A549 (cell line): ENCODE data around the gene CES4A. TPM values are rescaled to one million over a fixed set of nuclear protein-coding genes. Genes with fewer than 3 reads are reported as not detected.

Source experiments
- ATAC-seq, 2 experiments: fragments of 200-7000 bp in 1 of 2; fragments of >200 bp in 1 of 2; cut with Nextera tagmentation in 1 of 2; cut with Tn5 transposase in 1 of 2; 3 replicates each; pipeline versions ENCODE4 v1.8.0 to v1.9.1; 2018 to 2020; ENCODE audit warnings: mild to moderate bottlenecking in 1 of 2, moderate library complexity in 1 of 2
- CTCF ChIA-PET: fragments of 300-600 bp; sonication (Branson Sonifier 250); formaldehyde crosslinking; extraction: SDS; loops from one replicate; lab custom pipeline; 2021; ENCODE audit warnings: antibody characterized with exemption, inconsistent platforms; lab: Yijun Ruan, JAX
- POLR2A ChIA-PET: fragments of 350-600 bp; formaldehyde crosslinking; extraction: SDS; loops from one replicate; lab custom pipeline; 2021; ENCODE audit warnings: antibody characterized with exemption, inconsistent platforms; lab: Yijun Ruan, JAX
- DNase-seq, 2 experiments: peaks; one replicate each; pipeline versions ENCODE4 v3.0.0 to v3.0.0-alpha.2; 2011 to 2016; ENCODE audit warnings: low read depth in 1 of 2, low spot score in 1 of 2
- FAIRE-seq: peaks from 2 replicates; lab custom pipeline; 2011; peaks lifted over from hg19 to GRCh38; lab: Jason Lieb, UNC
- H3K27ac ChIP-seq, 2 experiments: fragments of >200 bp; sonication (Bioruptor Twin); formaldehyde crosslinking; 3 replicates each; pipeline ENCODE4 v1.5.1; 2016 to 2017
- H3K4me1 ChIP-seq: fragments of >200 bp; sonication (Bioruptor Twin); formaldehyde crosslinking; 3 replicates; pipeline ENCODE4 v1.6.1; 2016
- H3K4me2 ChIP-seq: fragments of >200 bp; sonication (Bioruptor Twin); formaldehyde crosslinking; 3 replicates; pipeline ENCODE4 v1.6.1; 2016
- H3K4me3 ChIP-seq: fragments of >200 bp; sonication (Bioruptor Twin); formaldehyde crosslinking; 3 replicates; pipeline ENCODE4 v1.5.1; 2016
- H3K9me3 ChIP-seq: fragments of >200 bp; sonication (Bioruptor Twin); formaldehyde crosslinking; 3 replicates; pipeline ENCODE4 v1.6.1; 2016
- EHF ChIP-seq: fragments of 250-450 bp; sonication (Bioruptor Pico); IDR thresholded peaks from 2 replicates; pipeline ENCODE4 v1.5.0; 2020; ENCODE audit warnings: mild to moderate bottlenecking
- ESRRA ChIP-seq: fragments of 150-350 bp; IDR thresholded peaks from 2 replicates; pipeline ENCODE4 v1.6.1; 2014; ENCODE audit warnings: mild to moderate bottlenecking, low read length, borderline replicate concordance
- FOXS1 ChIP-seq: fragments of 250-450 bp; sonication (Bioruptor Pico); IDR thresholded peaks from 2 replicates; pipeline ENCODE4 v1.5.0; 2020; ENCODE audit warnings: mild to moderate bottlenecking, moderate library complexity
- GATA3 ChIP-seq: IDR thresholded peaks from 2 replicates; pipeline ENCODE4 v1.6.1; 2012; ENCODE audit warnings: borderline replicate concordance
- HDAC2 ChIP-seq: fragments of 200-600 bp; sonication (generic); IDR thresholded peaks from 2 replicates; pipeline ENCODE4 v1.6.1; 2016
- HEYL ChIP-seq: fragments of 250-450 bp; sonication (Bioruptor Pico); IDR thresholded peaks from 2 replicates; pipeline ENCODE4 v1.8.0; 2021; ENCODE audit warnings: mild to moderate bottlenecking, moderate library complexity
- MAZ ChIP-seq: fragments of 150-350 bp; IDR thresholded peaks from 2 replicates; pipeline ENCODE4 v1.6.1; 2014; ENCODE audit warnings: antibody characterized with exemption, low read depth, low read length, borderline replicate concordance
- NFE2L2 ChIP-seq: fragments of 150-350 bp; conservative IDR thresholded peaks from 2 replicates; pipeline ENCODE4 v1.6.1; 2014; ENCODE audit warnings: low read length
- NPAS2 ChIP-seq: fragments of 250-450 bp; sonication (Bioruptor Pico); IDR thresholded peaks from 2 replicates; pipeline ENCODE4 v1.8.0; 2022; ENCODE audit warnings: mild to moderate bottlenecking, moderate library complexity, borderline replicate concordance
- NR3C1 ChIP-seq: fragments of >200 bp; sonication (Bioruptor Twin); formaldehyde crosslinking; IDR thresholded peaks from 3 replicates; pipeline ENCODE4 v1.6.1; 2017
- SMC3 ChIP-seq: fragments of >200 bp; sonication (Bioruptor Twin); formaldehyde crosslinking; IDR thresholded peaks from 3 replicates; pipeline ENCODE4 v1.6.1; 2018; ENCODE audit warnings: inconsistent platforms
- TFCP2L1 ChIP-seq: fragments of 250-450 bp; sonication (Bioruptor Pico); IDR thresholded peaks from 2 replicates; pipeline ENCODE4 v1.5.0; 2021; ENCODE audit warnings: mild to moderate bottlenecking
- ZFP36 ChIP-seq: fragments of 450-650 bp; IDR thresholded peaks from 2 replicates; pipeline ENCODE4 v1.6.1; 2014; ENCODE audit warnings: borderline replicate concordance; ENCODE audit not compliant: partially characterized antibody
- WGBS: methylation state at CpG from one replicate; pipeline ENCODE4 v1.1.6; 2017; ENCODE audit errors: missing lambda C conversion rate; 5-methylcytosine and 5-hydroxymethylcytosine counted together
- polyA plus RNA-seq, 4 experiments: library from polyadenylated mRNA; depleted of rRNA in 3 of 4; stranded (reverse); fragments of >200 nt; fragmentation: RNase III in 1 of 4; extraction: RNeasy Plus Mini Kit Qiagen cat#74134 plus additional on column Dnase treatment in 1 of 4; gene quantifications; 2 replicates in 3 of 4; 3 replicates in 1 of 4; pipeline ENCODE4 v1.2.3, GENCODE V29; 2011 to 2017
- TF ChIP-seq, protein P1 (sequence below): fragments of 200-600 bp; sonication (generic); IDR thresholded peaks from 2 replicates; pipeline ENCODE4 v1.6.1; 2016; ENCODE audit warnings: antibody characterized with exemption, mild to moderate bottlenecking, moderate library complexity
- TF ChIP-seq, protein P2 (sequence below): fragments of 250-450 bp; sonication (Bioruptor Pico); IDR thresholded peaks from 2 replicates; pipeline ENCODE4 v1.5.0; 2020; ENCODE audit warnings: low read depth, mild to moderate bottlenecking, moderate library complexity
- TF ChIP-seq, protein P3 (sequence below): fragments of 450-650 bp; IDR thresholded peaks from 2 replicates; pipeline ENCODE4 v1.6.1; 2014; ENCODE audit warnings: antibody characterized with exemption
- TF ChIP-seq, protein P4 (sequence below): IDR thresholded peaks from 2 replicates; pipeline ENCODE4 v1.6.1; 2012
- TF ChIP-seq, protein P5 (sequence below): fragments of >200 bp; sonication (Bioruptor Twin); formaldehyde crosslinking; IDR thresholded peaks from 3 replicates; pipeline ENCODE4 v1.6.1; 2016

Gene CES4A
- polyA plus RNA-seq, 2 of the 4 experiments (the other 2 are of a cell fraction), result 2.8 to 3.5 TPM

DNA sequence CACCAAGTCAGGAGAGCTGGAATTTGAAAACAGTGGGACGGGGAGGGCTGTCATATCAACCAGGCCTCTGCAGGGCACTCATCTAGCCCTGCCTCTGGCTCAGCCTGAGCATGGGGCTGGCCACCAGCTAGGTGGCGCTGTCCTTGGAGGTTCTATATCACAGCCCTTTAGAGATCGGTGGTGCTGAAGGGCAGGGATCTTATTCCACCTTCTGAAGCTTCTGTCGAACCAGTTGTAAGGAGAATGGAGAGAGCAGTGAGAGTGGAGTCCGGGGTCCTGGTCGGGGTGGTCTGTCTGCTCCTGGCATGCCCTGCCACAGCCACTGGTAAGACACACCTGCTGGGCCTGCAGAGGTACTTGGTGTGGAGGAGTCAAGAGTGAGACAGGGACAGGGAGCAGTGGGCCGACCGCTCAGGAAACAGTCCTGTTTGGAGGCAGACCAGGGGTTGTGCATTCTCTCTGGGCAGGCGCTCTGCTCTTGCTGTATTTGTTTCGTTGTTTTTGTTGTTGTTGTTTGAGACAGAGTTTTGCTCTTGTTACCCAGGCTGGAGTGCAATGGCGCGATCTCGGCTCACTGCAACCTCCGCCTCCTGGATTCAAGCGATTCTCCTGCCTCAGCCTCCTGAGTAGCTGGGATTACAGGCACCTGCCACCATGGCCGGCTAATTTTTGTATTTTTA is 27.2 kb upstream of the CES4A start, which contains the start of gene CES3 (continued):
- TF ChIP-seq, protein P1, sequence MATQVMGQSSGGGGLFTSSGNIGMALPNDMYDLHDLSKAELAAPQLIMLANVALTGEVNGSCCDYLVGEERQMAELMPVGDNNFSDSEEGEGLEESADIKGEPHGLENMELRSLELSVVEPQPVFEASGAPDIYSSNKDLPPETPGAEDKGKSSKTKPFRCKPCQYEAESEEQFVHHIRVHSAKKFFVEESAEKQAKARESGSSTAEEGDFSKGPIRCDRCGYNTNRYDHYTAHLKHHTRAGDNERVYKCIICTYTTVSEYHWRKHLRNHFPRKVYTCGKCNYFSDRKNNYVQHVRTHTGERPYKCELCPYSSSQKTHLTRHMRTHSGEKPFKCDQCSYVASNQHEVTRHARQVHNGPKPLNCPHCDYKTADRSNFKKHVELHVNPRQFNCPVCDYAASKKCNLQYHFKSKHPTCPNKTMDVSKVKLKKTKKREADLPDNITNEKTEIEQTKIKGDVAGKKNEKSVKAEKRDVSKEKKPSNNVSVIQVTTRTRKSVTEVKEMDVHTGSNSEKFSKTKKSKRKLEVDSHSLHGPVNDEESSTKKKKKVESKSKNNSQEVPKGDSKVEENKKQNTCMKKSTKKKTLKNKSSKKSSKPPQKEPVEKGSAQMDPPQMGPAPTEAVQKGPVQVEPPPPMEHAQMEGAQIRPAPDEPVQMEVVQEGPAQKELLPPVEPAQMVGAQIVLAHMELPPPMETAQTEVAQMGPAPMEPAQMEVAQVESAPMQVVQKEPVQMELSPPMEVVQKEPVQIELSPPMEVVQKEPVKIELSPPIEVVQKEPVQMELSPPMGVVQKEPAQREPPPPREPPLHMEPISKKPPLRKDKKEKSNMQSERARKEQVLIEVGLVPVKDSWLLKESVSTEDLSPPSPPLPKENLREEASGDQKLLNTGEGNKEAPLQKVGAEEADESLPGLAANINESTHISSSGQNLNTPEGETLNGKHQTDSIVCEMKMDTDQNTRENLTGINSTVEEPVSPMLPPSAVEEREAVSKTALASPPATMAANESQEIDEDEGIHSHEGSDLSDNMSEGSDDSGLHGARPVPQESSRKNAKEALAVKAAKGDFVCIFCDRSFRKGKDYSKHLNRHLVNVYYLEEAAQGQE, result 0 out of 2 replicates have a peak, but pooled peaks have one; percentile 13
- TF ChIP-seq GATA3 (no peak), TFCP2L1 (CRISPR knock-in tag) (no peak)

DNA sequence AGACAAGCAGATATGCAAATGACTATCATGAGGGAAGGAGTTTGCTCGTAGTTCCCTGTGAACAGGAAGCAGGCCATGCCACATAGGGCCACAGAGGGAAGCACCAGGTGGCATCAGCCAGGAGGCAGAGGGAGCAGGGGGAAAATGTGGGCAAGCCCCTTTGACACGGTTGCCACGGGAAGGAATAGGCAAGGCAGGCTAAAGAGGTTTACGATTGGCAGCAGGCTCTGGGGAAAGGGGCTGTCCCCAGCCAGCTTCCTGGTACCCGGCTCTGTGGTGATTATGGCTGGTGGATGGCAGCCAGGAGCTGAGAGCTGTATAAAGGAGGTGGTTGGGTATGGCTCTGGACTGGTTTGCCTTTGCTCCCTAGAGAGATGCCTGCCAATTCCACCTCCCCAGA is 26.5 kb upstream of the CES4A start:
- no peak for ATAC-seq
- H3K4me3 ChIP-seq, result no peak overlapping the region
- H3K4me2 ChIP-seq, result peak overlapping the region; percentile 70
- FAIRE-seq, result no peak
- DNase-seq, result no peak
- CTCF ChIA-PET, result interaction anchor here (0.8 to 15.9 kb wide), 18 partner anchors 9 to 320 kb away, joined by 3 to 216 read pairs (median 6); no protein-coding TSS in a partner anchor
- WGBS, result 83% methylated on average over 5 of the region's 5 CpGs
- no peak overlapping the region for H3K27ac ChIP-seq
- POLR2A ChIA-PET, result interaction anchor here (0.5 kb wide), 1 partner anchor 928 kb away, joined by 6 read pairs; no protein-coding TSS in a partner anchor
- no peaks in the 10 kb centered on the region for H3K4me1 ChIP-seq
- no peaks in the 10 kb centered on the region for H3K9me3 ChIP-seq
- TF ChIP-seq, protein P2, sequence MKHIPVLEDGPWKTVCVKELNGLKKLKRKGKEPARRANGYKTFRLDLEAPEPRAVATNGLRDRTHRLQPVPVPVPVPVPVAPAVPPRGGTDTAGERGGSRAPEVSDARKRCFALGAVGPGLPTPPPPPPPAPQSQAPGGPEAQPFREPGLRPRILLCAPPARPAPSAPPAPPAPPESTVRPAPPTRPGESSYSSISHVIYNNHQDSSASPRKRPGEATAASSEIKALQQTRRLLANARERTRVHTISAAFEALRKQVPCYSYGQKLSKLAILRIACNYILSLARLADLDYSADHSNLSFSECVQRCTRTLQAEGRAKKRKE, result no peak
- no peak for TF ChIP-seq FOXS1 (CRISPR knock-in tag)
- no peak for TF ChIP-seq HEYL
- no peak for TF ChIP-seq MAZ
- no peak for TF ChIP-seq EHF (CRISPR knock-in tag)
- TF ChIP-seq, protein P3, sequence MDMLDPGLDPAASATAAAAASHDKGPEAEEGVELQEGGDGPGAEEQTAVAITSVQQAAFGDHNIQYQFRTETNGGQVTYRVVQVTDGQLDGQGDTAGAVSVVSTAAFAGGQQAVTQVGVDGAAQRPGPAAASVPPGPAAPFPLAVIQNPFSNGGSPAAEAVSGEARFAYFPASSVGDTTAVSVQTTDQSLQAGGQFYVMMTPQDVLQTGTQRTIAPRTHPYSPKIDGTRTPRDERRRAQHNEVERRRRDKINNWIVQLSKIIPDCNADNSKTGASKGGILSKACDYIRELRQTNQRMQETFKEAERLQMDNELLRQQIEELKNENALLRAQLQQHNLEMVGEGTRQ, result no peak
- TF ChIP-seq HDAC2, result no peak
- no peak for TF ChIP-seq ESRRA
- TF ChIP-seq, protein P4, sequence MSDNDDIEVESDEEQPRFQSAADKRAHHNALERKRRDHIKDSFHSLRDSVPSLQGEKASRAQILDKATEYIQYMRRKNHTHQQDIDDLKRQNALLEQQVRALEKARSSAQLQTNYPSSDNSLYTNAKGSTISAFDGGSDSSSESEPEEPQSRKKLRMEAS, result no peak
- TF ChIP-seq, protein P5, sequence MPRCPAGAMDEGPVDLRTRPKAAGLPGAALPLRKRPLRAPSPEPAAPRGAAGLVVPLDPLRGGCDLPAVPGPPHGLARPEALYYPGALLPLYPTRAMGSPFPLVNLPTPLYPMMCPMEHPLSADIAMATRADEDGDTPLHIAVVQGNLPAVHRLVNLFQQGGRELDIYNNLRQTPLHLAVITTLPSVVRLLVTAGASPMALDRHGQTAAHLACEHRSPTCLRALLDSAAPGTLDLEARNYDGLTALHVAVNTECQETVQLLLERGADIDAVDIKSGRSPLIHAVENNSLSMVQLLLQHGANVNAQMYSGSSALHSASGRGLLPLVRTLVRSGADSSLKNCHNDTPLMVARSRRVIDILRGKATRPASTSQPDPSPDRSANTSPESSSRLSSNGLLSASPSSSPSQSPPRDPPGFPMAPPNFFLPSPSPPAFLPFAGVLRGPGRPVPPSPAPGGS, result no peak
- TF ChIP-seq NR3C1, result no peak
- TF ChIP-seq NFE2L2, result no peak
- no peak for TF ChIP-seq NPAS2 (CRISPR knock-in tag)
- no peak for TF ChIP-seq SMC3
- TF ChIP-seq ZFP36, result no peak
